OCI-LY3 (cell line): ENCODE data around the gene HOXC11.

Source experiments
- H2AFZ ChIP-seq: fragments of 200-600, 300-600 bp; shearing (Covaris generic); 2 replicates; pipeline ENCODE4 v1.6.0; 2014; ENCODE audit warnings: antibody characterized with exemption, low read depth, low read length
- H3K27ac ChIP-seq: fragments of 200-600, 300-600 bp; sonication (generic); 2 replicates; pipeline ENCODE4 v1.5.1; 2014; ENCODE audit warnings: mild to moderate bottlenecking, low read length, moderate library complexity, mixed read lengths
- H3K27me3 ChIP-seq: fragments of 200-600, 300-600 bp; sonication (generic); 2 replicates; pipeline ENCODE4 v1.6.1; 2014; ENCODE audit warnings: low read depth, low read length, mixed read lengths
- H3K36me3 ChIP-seq: fragments of 200-600, 300-600 bp; sonication (generic); replicated peaks from 2 replicates; pipeline ENCODE3; 2014; ENCODE audit warnings: low read depth, low read length, mixed read lengths
- H3K4me1 ChIP-seq: fragments of 300-600, 200-600 bp; sonication (generic); 2 replicates; pipeline ENCODE4 v1.6.1; 2014; ENCODE audit warnings: low read length, mixed read lengths
- H3K4me2 ChIP-seq: fragments of 200-600, 300-600 bp; sonication (generic); 2 replicates; pipeline ENCODE4 v1.6.1; 2014; ENCODE audit warnings: low read length, mixed read lengths
- H3K4me3 ChIP-seq: fragments of 300-600, 200-600 bp; sonication (generic); 2 replicates; pipeline ENCODE4 v1.5.1; 2014; ENCODE audit warnings: antibody characterized with exemption, mild to moderate bottlenecking, low read length, moderate library complexity
- H3K79me2 ChIP-seq: fragments of 300-600, 200-600 bp; shearing (Covaris generic); 2 replicates; pipeline ENCODE4 v1.6.1; 2014; ENCODE audit warnings: mild to moderate bottlenecking, low read length, mixed read lengths
- H3K9ac ChIP-seq: fragments of 300-600, 200-600 bp; shearing (Covaris generic); 2 replicates; pipeline ENCODE4 v1.6.0; 2014; ENCODE audit warnings: mild to moderate bottlenecking, low read length, moderate library complexity
- H3K9me3 ChIP-seq: fragments of 200-600, 300-600 bp; shearing (Covaris generic); 2 replicates; pipeline ENCODE4 v1.6.1; 2014; ENCODE audit warnings: low read length, mixed read lengths; ENCODE audit not compliant: insufficient read depth
- H4K20me1 ChIP-seq: fragments of 200-600, 300-600 bp; sonication (generic); 2 replicates; pipeline ENCODE4 v1.6.1; 2016; ENCODE audit warnings: low read length, mixed read lengths; ENCODE audit not compliant: insufficient read depth
- EZH2phosphoT487 ChIP-seq: fragments of 200-600 bp; shearing (Covaris generic); IDR thresholded peaks from 2 replicates; pipeline ENCODE4 v1.6.1; 2018; ENCODE audit warnings: antibody characterized with exemption, mixed run types, low read depth
- TF ChIP-seq, protein P1 (sequence below): fragments of 200-600, 300-600 bp; sonication (generic); IDR thresholded peaks from 2 replicates; pipeline ENCODE4 v1.5.1; 2014; ENCODE audit warnings: antibody characterized with exemption, low read length, low read depth

HOXC11 gene

DNA sequence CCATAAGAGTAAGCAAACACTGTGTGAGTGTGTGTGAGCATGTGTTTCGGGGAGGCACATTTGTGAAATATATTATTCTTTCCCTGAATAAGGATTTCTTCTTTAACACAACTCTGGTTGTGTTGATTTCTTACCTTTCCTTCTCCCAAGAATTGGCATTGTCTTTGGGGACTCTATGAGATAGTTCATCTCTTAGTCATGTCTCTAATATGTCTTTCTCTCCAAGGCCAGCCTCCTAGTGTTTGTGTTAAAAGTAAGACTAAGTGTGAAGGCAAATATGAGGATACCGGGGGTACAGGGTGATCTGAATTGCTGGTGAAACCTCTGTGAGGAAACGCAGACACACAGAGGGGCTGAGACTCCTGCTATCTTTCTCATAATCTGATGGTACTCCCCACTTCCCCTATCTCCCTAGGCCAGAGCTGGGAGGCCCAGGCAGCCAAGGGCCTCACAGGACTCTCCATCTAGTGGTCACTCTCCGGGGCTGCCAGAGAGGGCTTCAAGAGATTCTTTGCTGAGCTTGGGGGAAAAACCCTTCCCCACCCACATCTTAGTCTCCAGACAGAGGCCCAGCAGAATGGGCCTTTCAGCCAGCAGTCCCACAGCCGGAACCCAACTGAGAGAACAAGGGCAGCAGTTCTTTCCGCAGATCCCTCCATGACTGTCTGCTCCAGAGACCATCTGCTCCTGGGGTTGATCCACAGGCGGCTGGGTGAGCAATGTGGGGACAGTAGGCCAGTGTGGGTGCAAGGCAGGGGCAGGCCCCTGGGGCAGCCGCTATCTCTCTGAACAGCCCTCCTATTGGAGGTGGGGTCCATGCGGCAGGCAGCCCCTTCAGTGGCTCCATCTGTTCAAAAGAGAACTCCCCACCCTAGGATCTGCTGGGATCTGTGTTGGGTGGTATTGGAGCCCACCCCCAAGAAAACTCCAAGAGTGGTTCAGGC lies 24.0 kb upstream of the HOXC11 start:
- Histone ChIP-seq H3K4me2 (no peak overlapping the region), H3K4me3 (no peak overlapping the region)

DNA sequence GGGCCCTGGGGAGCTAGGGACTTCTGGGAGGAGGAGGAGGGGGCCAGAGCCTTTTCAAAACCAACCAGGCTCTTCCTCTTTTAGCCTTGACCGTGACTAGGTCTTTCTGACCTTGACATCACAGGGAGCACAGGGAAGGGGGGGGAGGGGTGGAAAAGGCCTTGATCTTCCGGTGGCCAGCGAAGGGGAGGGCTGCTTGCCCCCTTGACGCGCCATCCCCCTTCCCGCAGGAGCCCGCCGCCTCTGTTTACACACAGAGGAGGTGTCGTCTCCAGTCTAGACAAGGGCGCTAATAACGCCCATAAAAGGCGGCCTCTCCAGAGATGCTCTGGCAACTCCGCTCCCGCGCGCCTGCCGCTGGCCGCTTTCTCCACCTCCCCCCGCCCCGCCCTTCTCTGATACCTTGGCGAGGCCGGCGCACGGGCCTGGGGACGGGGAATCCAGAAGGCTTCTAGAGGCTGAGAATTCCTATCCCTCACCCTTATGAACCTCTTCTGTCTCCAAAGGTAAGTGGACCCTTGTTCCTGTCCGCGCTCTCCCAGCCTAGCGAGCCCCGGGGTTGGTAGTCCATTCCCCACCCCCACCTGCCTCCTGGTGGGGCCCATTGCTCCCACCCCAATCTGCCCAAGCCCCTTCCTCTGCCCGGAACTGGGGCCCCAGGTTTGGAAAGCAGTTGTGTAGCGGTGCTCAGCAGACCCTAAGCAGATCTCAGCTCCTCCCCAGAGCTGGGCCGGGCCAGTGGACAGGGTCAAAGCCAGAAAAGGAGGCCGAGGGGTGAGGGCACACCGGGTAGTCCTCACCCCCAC lies 23.1 kb upstream of the HOXC11 start:
- Histone ChIP-seq H3K27ac (no peak overlapping the region), H3K4me3 (no peak overlapping the region), H4K20me1 (no peaks in the 10 kb centered on the region), H3K9me3 (no peaks in the 10 kb centered on the region), H3K27me3 (peaks cover 24% of the 10 kb centered on the region), H3K79me2 (no peaks in the 10 kb centered on the region), H2AFZ (no peak overlapping the region), H3K4me1 (no peaks in the 10 kb centered on the region), H3K9ac (no peak overlapping the region), H3K36me3 (no peaks in the 10 kb centered on the region), H3K4me2 (no peak overlapping the region)
- no peak for TF ChIP-seq EZH2phosphoT487
- TF ChIP-seq, protein P1, sequence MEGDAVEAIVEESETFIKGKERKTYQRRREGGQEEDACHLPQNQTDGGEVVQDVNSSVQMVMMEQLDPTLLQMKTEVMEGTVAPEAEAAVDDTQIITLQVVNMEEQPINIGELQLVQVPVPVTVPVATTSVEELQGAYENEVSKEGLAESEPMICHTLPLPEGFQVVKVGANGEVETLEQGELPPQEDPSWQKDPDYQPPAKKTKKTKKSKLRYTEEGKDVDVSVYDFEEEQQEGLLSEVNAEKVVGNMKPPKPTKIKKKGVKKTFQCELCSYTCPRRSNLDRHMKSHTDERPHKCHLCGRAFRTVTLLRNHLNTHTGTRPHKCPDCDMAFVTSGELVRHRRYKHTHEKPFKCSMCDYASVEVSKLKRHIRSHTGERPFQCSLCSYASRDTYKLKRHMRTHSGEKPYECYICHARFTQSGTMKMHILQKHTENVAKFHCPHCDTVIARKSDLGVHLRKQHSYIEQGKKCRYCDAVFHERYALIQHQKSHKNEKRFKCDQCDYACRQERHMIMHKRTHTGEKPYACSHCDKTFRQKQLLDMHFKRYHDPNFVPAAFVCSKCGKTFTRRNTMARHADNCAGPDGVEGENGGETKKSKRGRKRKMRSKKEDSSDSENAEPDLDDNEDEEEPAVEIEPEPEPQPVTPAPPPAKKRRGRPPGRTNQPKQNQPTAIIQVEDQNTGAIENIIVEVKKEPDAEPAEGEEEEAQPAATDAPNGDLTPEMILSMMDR = no peak

More for the DNA sequence above, 24.0 kb upstream of the HOXC11 start:
- Histone ChIP-seq H3K36me3 (no peaks in the 10 kb centered on the region), H3K9me3 (no peaks in the 10 kb centered on the region), H3K79me2 (no peaks in the 10 kb centered on the region), H3K27ac (no peak overlapping the region), H3K27me3 (peaks cover 27% of the 10 kb centered on the region), H3K4me1 (no peaks in the 10 kb centered on the region), H3K9ac (no peak overlapping the region), H4K20me1 (no peaks in the 10 kb centered on the region), H2AFZ (no peak overlapping the region)
- TF ChIP-seq, protein P1 = no peak
- TF ChIP-seq EZH2phosphoT487 = no peak

DNA sequence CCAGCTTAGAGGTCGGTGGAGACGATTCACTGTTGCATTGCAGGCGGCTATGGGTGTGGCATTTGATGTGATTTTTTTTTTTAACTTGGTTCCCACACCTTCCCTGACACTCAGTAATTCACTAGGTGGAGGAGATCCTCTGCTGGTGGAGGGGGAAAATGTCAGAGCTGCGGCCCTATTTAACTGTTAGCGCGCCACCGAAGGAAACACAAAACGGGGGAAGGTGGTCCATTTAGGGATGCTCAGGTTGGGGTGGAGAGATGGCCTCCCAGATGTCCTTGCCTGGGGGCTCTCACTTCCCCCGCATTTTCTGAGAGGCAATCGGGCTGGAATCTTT lies 22.5 kb upstream of the HOXC11 start:
- no peaks in the 10 kb centered on the region for H3K36me3 ChIP-seq
- no peak overlapping the region for H3K27ac ChIP-seq
- H4K20me1 ChIP-seq = no peaks in the 10 kb centered on the region
- H3K9ac ChIP-seq = no peak overlapping the region
- H3K4me1 ChIP-seq = no peaks in the 10 kb centered on the region
- no peak overlapping the region for H3K4me2 ChIP-seq
- H3K79me2 ChIP-seq = no peaks in the 10 kb centered on the region
- no peak overlapping the region for H2AFZ ChIP-seq
- no peak overlapping the region for H3K4me3 ChIP-seq
- TF ChIP-seq, protein P1 = 0 out of 2 replicates have a peak, but pooled peaks have one; percentile 16
- TF ChIP-seq EZH2phosphoT487 = no peak
- no peaks in the 10 kb centered on the region for H3K9me3 ChIP-seq
- peaks cover 24% of the 10 kb centered on the region for H3K27me3 ChIP-seq
